Measurements from ENCODE around the gene PIGS. TPM values are rescaled to one million over a fixed set of nuclear protein-coding genes. Genes with fewer than 3 reads are reported as not detected.

Gene PIGS
- total RNA-seq, 1 donor = 26.9 TPM

GRCh38 chr17:28532050-28532960, 39.0 kb downstream of the PIGS start:
- no peak overlapping the region for H3K4me3 ChIP-seq (ENCODE audit: low read depth, low read length)
- DNase-seq (ENCODE audit: low read depth) = no peak
- TF ChIP-seq CTCF (IDR thresholded peaks at IDR 0.05; ENCODE audit: insufficient read depth, low read length) = no peak

GRCh38 chr17:28530926-28531325, 40.4 kb downstream of the PIGS start:
- TF ChIP-seq CTCF (IDR thresholded peaks at IDR 0.05; ENCODE audit: insufficient read depth, low read length) = no peak
- no peak for DNase-seq (ENCODE audit: low read depth)
- no peak overlapping the region for H3K4me3 ChIP-seq (ENCODE audit: low read depth, low read length)

GRCh38 chr17:28530250-28530649, 41.1 kb downstream of the PIGS start:
- no peak for DNase-seq (ENCODE audit: low read depth)
- no peak overlapping the region for H3K4me3 ChIP-seq (ENCODE audit: low read depth, low read length)
- no peak for TF ChIP-seq CTCF (IDR thresholded peaks at IDR 0.05; ENCODE audit: insufficient read depth, low read length)

GRCh38 chr17:28529013-28529400, 42.3 kb downstream of the PIGS start:
- no peak for TF ChIP-seq CTCF (IDR thresholded peaks at IDR 0.05; ENCODE audit: insufficient read depth, low read length)
- no peak overlapping the region for H3K4me3 ChIP-seq (ENCODE audit: low read depth, low read length)
- DNase-seq (ENCODE audit: low read depth) = no peak

GRCh38 chr17:28528327-28529012, 42.9 kb downstream of the PIGS start:
- no peak for DNase-seq (ENCODE audit: low read depth)
- no peak for TF ChIP-seq CTCF (IDR thresholded peaks at IDR 0.05; ENCODE audit: insufficient read depth, low read length)

GRCh38 chr17:28527859-28528258, 43.5 kb downstream of the PIGS start:
- no peak for TF ChIP-seq CTCF (IDR thresholded peaks at IDR 0.05; ENCODE audit: insufficient read depth, low read length)
- no peak for DNase-seq (ENCODE audit: low read depth)
- H3K4me3 ChIP-seq (ENCODE audit: low read depth, low read length) = no peak overlapping the region

More at GRCh38 chr17:28528327-28529012, 42.9 kb downstream of the PIGS start:
- no peak overlapping the region for H3K4me3 ChIP-seq (ENCODE audit: low read depth, low read length)

Data from fibroblast of the aortic adventitia (primary cell).